IPS DF 19.7 (cell line): Measurements from ENCODE around the gene SF3A1.

Experiments
- DNase-seq: peaks from one replicate; pipeline ENCODE4 v3.0.0-alpha.2; 2013; ENCODE audit warnings: low read depth, low spot score

SF3A1 gene

DNA sequence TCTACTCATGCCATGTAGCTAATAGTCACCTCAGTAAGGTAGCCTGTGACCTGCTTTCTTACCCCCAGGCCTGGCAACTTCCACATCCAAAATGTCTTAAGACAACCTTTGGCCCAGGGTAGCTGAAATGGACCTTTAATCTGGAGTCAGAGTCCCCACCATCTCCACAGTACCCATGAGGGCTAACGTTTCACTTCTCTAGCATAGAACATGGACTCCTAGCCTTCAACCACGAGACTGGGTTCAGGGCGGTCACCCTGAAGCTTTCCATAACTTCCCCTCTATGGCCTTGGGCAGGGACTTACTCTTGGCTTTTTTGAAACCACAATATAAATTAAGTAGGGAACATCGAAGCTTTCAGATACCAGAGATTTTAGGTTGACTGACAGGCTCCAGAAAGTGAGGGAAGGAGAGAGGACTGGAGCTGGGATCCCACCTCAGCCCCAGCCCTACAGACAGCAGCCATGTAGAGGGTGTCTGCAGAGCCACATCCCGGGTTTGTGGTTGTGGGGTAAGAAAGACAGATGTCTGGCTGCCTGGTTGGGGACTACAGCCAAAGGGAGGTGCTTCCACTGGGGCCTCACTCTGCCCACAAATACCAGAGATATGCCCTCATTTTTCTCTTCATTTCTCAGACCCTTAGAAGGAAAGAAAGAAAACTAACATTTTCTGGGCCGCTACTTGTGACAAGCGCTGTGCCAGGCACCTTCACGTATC is 32.5 kb downstream of the SF3A1 start:
- no peak for DNase-seq

- DNase-seq: no peak
Observed at GRCh38 chr22:30323246-30323645, 33.4 kb downstream of the SF3A1 start.

- no peak for DNase-seq
Observed at GRCh38 chr22:30321461-30321860, 35.2 kb downstream of the SF3A1 start.

DNA sequence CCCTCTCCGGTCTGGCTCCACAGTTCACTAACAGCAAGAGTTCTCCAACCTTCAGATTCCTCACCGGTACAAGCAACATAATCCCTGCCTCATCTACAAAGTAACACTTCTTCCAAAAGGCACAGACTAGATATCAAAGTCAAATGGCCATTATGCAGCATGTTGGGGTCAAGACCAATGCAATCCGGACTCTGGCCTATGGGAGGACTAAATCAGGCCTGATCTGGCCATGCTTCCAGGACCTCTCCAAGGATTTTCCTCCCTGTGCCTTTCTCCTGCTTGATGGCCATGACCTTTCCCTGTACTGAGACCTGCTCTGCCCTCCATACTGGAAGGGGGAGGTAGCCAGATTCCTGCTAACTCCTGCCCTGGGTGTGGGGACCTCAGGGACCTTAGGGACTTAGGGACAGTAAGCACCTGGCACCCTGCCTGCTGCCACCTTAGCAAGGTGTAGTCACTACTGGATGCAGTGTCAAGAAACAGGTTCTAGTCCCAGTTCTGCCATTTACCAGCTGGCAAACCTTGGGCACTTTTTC is 36.6 kb downstream of the SF3A1 start:
- no peak for DNase-seq

- DNase-seq: no peak
Observed at GRCh38 chr22:30318799-30319419, 37.8 kb downstream of the SF3A1 start.

- no peak for DNase-seq
Observed at GRCh38 chr22:30317778-30318177, 38.9 kb downstream of the SF3A1 start.

GRCh38 chr22:30315962-30316576 is 40.6 kb downstream of the SF3A1 start:
- DNase-seq: no peak

- DNase-seq: no peak
Observed at GRCh38 chr22:30314915-30315314, 41.8 kb downstream of the SF3A1 start.

- DNase-seq: no peak
Observed at GRCh38 chr22:30313527-30314363, 42.9 kb downstream of the SF3A1 start.

- no peak for DNase-seq
Observed at GRCh38 chr22:30312053-30312452, 44.6 kb downstream of the SF3A1 start.

GRCh38 chr22:30310881-30311771 is 45.6 kb downstream of the SF3A1 start:
- DNase-seq: no peak

- DNase-seq: no peak
Observed at GRCh38 chr22:30309951-30310741, 46.5 kb downstream of the SF3A1 start.

GRCh38 chr22:30308518-30309230 is 48.0 kb downstream of the SF3A1 start:
- no peak for DNase-seq

GRCh38 chr22:30308093-30308492 is 48.6 kb downstream of the SF3A1 start:
- no peak for DNase-seq

- DNase-seq: no peak
Observed at GRCh38 chr22:30307041-30307574, 49.6 kb downstream of the SF3A1 start.

- DNase-seq: no peak
Observed at GRCh38 chr22:30306627-30307011, 50.1 kb downstream of the SF3A1 start.

DNA sequence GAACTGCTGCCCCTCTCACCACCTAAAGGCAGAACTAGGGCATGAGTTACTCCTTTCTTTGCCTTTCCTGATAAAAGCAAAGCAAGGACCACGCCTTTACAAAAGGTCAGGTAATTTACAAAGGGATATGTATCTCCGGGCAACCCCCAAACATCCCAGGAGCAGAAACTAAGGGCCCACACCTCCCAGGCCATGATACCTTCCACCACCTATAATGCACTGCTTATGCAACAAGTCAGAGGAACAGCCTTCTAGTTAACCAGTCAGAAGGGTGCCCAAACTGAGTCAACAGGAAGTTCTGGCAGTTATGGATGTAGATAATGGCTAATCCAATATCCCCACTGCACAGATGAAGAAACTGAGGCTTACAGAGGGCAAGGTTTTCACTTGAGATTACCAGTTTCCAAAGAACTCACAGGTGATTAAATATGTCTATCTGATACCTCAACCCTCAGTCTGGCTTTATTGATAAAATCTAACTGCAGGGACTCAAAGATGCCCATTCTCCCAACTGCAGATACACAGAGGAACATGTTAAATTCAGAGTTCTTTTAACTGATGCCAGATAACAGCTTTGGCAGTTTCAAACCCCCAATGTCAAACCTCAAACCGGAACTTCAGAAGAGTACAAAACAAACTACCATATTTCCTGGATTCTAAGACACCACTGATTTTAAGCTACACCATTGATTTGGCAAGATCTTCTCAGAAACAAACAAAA is 50.6 kb downstream of the SF3A1 start:
- no peak for DNase-seq

DNA sequence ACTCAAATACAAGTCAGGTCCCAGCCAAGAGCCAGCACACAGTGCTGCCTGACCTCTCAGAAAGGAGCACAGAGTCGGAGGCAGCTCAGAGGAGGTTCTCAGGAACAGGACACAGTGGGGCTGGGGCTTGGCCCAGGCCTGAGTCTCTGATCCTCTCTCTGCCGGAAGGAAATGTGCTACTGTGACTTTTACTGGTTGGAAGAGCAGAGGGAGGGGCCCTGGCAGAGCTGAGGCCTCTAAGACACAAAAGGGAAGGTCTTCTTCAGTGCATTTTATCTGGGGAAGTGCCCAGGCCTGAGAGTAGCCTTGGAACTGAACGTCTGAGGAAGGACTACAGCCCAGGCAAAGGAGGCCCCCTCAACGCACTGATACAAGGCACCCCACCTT is 51.2 kb downstream of the SF3A1 start:
- DNase-seq: no peak
